ENCODE results near the gene KRTAP4-1.

- no peak for TF ChIP-seq CTCF (conservative IDR thresholded peaks at IDR 0.05; ENCODE audit: low read depth, low read length)
- no peak for TF ChIP-seq EZH2 (IDR thresholded peaks at IDR 0.05; ENCODE audit: low read length, unreplicated experiment)
- TF ChIP-seq EZH2phosphoT487 (IDR thresholded peaks at IDR 0.05; ENCODE audit: borderline replicate concordance, low read length), result no peak
Observed at GRCh38 chr17:41167561-41167960, 17.1 kb downstream of the KRTAP4-1 start.

All from PC-3 (cell line).